ENCODE data around the gene MCOLN1. TPM values are rescaled to one million over a fixed set of nuclear protein-coding genes. Genes with fewer than 3 reads are reported as not detected.

The MCOLN1 gene
- total RNA-seq, 1 experiment from 2014 or later = 15.7 TPM

- no peak overlapping the region for H2AK5ac ChIP-seq (ENCODE audit: insufficient read length, low read length)
- H3K4me2 ChIP-seq (ENCODE audit: insufficient read depth, insufficient read length, low read length) = no peak overlapping the region
- H3K23me2 ChIP-seq (ENCODE audit: insufficient read length, low read depth, low read length, poor library complexity, severe bottlenecking) = no peaks in the 10 kb centered on the region
- H3K4me1 ChIP-seq (ENCODE audit: insufficient read depth, low read length) = no peaks in the 10 kb centered on the region
- no peak overlapping the region for H2BK20ac ChIP-seq (ENCODE audit: low read depth, low read length, poor library complexity, severe bottlenecking)
- no peaks in the 10 kb centered on the region for H3K79me1 ChIP-seq (ENCODE audit: insufficient read depth, low read depth, low read length, poor library complexity, severe bottlenecking)
- H2AFZ ChIP-seq (ENCODE audit: low read length) = no peak overlapping the region
- no peak overlapping the region for H3K4me3 Mint-ChIP-seq
- H3T11ph ChIP-seq (ENCODE audit: low read length) = no peak overlapping the region
- H3K27ac Mint-ChIP-seq = peak overlapping the region in 1 of 3 experiments; percentile 77; a peak in 1 of 7 replicates
- no peaks in the 10 kb centered on the region for H3K9me3 ChIP-seq (ENCODE audit: control insufficient read depth, low read depth, low read length)
- H3K27me3 ChIP-seq (ENCODE audit: insufficient read depth, low read length) = no peaks in the 10 kb centered on the region
- H4K20me1 ChIP-seq (ENCODE audit: control insufficient read depth, insufficient read depth, insufficient read length) = no peaks in the 10 kb centered on the region
- H3K27me3 Mint-ChIP-seq (ENCODE audit: low read depth) = no peaks in the 10 kb centered on the region
- H2BK120ac ChIP-seq (ENCODE audit: low read depth, low read length, poor library complexity, severe bottlenecking) = no peak overlapping the region
- H3K18ac ChIP-seq (ENCODE audit: insufficient read length, low read depth, low read length) = no peak overlapping the region
- H3K4me1 Mint-ChIP-seq = peaks cover 4 to 11% of the 10 kb centered on the region in 2 experiments
- WGBS (ENCODE audit: extremely low coverage, insufficient read length, low lambda C conversion rate) = no CpG with 5 or more reads among the region's 6 CpGs
- no peaks in the 10 kb centered on the region for H3K79me2 ChIP-seq (ENCODE audit: insufficient read depth, low read length)
- H2BK5ac ChIP-seq (ENCODE audit: insufficient read length, low read length) = no peak overlapping the region
- H3K23ac ChIP-seq (ENCODE audit: insufficient read length, low read depth, low read length) = no peak overlapping the region
- no peak overlapping the region for H2BK12ac ChIP-seq (ENCODE audit: insufficient read length, low read depth, low read length)
- no peak for DNase-seq
- H4K5ac ChIP-seq (ENCODE audit: insufficient read length, low read depth, low read length) = no peak overlapping the region
- H3K27ac ChIP-seq (ENCODE audit: insufficient read length, low read depth, low read length) = no peak overlapping the region
- no peak overlapping the region for H3K9ac ChIP-seq (ENCODE audit: extremely low read depth, insufficient read length, low read length)
- no peak overlapping the region for H2BK15ac ChIP-seq (ENCODE audit: low read depth, low read length)
- no peak for TF ChIP-seq CTCF (conservative IDR thresholded peaks at IDR 0.05)
- no peak overlapping the region for H4K8ac ChIP-seq (replicated peaks; ENCODE audit: insufficient read length, low read depth, low read length)
- no peak overlapping the region for H3K4ac ChIP-seq (ENCODE audit: low read depth, low read length)
- no peak overlapping the region for H4K91ac ChIP-seq (ENCODE audit: insufficient read length, low read depth, low read length)
- no peak overlapping the region for H3K56ac ChIP-seq (ENCODE audit: insufficient read length, low read depth, low read length)
- H3K9me3 Mint-ChIP-seq = no peaks in the 10 kb centered on the region
- H3K14ac ChIP-seq (ENCODE audit: insufficient read depth, low read length) = no peak overlapping the region
- peaks cover 0 to 12% (median 0%) of the 10 kb centered on the region in 3 experiments; a peak in 1 of 7 replicates for H3K36me3 Mint-ChIP-seq (ENCODE audit: insufficient read depth in 1 of 3, low read depth in 3 of 3)
Measured at GRCh38 chr19:7475665-7476064, 46.8 kb upstream of the MCOLN1 start.

Measured in H9 (cell line).